Measurements from ENCODE around the gene WNT1. TPM values are rescaled to one million over a fixed set of nuclear protein-coding genes. Genes with fewer than 3 reads are reported as not detected.
A peak's percentile ranks its signal among the peaks of the same experiment; 100 is the strongest.

WNT1 gene
- total and polyA plus RNA-seq, 9 of the 15 experiments (the other 6 are each of a cell fraction or from before 2014, with no cell fraction given), result not detected

DNA sequence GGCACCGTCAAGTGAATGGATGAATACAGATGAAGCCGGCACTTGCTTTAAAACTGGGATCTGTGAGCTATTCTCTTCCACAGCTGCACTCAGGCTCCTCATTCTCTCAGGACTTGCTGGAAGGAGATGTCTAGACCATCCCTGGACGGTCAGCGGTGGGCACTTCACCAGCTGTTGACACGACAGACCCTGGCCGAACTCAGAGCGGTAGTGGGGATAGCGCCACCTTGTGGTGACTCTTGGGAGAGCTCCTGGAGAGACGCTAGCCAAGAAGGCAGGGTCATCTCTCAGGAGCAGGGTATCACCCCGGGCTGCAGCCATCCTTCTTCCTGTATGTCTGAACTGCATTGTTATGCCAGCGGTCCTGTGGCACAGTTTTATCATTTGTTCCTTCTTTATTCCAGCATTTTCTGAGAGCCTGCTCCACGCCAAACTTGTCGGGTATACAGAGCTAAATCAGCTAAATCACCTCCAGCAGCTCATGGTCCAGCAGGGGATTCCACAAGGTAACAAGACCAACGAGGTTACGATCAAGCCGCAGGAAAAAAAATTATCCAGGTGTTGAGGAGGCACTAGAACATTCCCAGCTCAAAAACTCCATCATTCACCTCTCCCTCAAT, 10.0 kb downstream of the WNT1 start (continued):
- TF ChIP-seq, protein P1, sequence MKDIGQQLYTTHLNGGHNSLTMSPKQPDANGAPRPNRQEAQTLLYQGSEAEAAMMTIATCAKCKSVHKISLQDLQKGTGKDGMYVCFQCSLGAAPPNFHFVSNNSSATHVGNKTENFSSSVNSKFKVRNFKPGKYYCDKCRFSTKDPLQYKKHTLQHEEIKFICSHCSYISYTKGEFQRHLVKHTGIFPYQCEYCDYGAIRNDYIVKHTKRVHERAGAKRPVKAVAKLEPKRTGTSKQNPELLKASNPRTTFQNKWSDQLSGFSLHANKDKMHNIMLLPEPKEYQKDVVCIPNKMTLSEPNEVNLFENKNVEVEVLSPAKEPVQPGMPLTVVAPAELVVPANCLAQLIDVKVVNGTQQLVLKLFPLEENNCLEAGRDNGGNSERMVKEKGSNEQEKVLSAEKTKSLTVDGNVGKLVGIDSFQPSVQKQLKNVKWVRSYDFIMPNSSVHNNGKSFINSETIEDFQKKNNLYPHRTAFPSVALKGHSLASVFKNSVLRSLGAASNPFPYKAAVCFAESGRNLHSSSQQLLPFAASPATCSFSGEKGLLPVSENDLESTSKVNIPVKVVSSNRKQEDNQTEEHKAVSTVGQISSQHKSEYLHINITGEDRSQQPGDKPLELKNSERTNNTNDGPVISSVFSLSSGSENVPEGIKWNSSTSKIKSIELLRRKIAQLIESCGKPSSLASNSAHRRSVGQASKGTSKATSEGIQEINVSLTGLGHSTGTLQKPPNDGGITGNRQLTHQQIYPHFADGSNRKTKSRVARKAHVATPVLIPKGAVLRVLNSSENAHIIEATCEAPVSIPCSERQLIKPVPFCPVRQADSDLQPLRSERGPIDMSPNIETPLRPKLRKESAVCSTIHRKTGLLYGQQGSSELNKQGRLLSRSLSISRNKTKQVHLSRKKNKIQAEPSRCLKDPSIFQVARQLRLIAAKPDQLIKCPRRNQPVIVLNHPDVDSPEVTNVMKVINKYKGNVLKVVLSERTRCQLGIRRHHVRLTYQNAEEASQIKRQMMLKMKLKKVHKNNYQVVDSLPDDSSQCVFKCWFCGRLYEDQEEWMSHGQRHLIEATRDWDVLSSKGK (CRISPR knock-in tag; IDR thresholded peaks at IDR 0.05), result no peak
- TF ChIP-seq NR4A1 (CRISPR knock-in tag; IDR thresholded peaks at IDR 0.05) (no peak), NR4A1 (tag; IDR thresholded peaks at IDR 0.05) (no peak), NFIC (IDR thresholded peaks at IDR 0.05) (no peak), ZNF12 (CRISPR knock-in tag; IDR thresholded peaks at IDR 0.05) (no peak), HOXB6 (CRISPR knock-in tag; IDR thresholded peaks at IDR 0.05; ENCODE audit: borderline replicate concordance) (no peak), POLR2G (IDR thresholded peaks at IDR 0.05; ENCODE audit: low read depth, low read length) (no peak), DACH1 (IDR thresholded peaks at IDR 0.05; ENCODE audit: partially characterized antibody) (peak; percentile 14), PRMT5 (CRISPR knock-in tag; IDR thresholded peaks at IDR 0.05) (no peak)
- TF ChIP-seq, protein P2, sequence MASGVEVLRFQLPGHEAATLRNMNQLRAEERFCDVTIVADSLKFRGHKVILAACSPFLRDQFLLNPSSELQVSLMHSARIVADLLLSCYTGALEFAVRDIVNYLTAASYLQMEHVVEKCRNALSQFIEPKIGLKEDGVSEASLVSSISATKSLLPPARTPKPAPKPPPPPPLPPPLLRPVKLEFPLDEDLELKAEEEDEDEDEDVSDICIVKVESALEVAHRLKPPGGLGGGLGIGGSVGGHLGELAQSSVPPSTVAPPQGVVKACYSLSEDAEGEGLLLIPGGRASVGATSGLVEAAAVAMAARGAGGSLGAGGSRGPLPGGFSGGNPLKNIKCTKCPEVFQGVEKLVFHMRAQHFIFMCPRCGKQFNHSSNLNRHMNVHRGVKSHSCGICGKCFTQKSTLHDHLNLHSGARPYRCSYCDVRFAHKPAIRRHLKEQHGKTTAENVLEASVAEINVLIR (CRISPR knock-in tag; IDR thresholded peaks at IDR 0.05), result no peak
- TF ChIP-seq, protein P3, sequence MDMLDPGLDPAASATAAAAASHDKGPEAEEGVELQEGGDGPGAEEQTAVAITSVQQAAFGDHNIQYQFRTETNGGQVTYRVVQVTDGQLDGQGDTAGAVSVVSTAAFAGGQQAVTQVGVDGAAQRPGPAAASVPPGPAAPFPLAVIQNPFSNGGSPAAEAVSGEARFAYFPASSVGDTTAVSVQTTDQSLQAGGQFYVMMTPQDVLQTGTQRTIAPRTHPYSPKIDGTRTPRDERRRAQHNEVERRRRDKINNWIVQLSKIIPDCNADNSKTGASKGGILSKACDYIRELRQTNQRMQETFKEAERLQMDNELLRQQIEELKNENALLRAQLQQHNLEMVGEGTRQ (CRISPR knock-in tag; IDR thresholded peaks at IDR 0.05), result no peak
- TF ChIP-seq, protein P4, sequence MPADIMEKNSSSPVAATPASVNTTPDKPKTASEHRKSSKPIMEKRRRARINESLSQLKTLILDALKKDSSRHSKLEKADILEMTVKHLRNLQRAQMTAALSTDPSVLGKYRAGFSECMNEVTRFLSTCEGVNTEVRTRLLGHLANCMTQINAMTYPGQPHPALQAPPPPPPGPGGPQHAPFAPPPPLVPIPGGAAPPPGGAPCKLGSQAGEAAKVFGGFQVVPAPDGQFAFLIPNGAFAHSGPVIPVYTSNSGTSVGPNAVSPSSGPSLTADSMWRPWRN (IDR thresholded peaks at IDR 0.05; ENCODE audit: low read depth), result no peak
- TF ChIP-seq, protein P5, sequence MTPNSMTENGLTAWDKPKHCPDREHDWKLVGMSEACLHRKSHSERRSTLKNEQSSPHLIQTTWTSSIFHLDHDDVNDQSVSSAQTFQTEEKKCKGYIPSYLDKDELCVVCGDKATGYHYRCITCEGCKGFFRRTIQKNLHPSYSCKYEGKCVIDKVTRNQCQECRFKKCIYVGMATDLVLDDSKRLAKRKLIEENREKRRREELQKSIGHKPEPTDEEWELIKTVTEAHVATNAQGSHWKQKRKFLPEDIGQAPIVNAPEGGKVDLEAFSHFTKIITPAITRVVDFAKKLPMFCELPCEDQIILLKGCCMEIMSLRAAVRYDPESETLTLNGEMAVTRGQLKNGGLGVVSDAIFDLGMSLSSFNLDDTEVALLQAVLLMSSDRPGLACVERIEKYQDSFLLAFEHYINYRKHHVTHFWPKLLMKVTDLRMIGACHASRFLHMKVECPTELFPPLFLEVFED (CRISPR knock-in tag; conservative IDR thresholded peaks at IDR 0.05), result no peak

Measured in K562 (cell line).